ENCODE measurements around the gene ENTHD1.

Gene ENTHD1

DNA sequence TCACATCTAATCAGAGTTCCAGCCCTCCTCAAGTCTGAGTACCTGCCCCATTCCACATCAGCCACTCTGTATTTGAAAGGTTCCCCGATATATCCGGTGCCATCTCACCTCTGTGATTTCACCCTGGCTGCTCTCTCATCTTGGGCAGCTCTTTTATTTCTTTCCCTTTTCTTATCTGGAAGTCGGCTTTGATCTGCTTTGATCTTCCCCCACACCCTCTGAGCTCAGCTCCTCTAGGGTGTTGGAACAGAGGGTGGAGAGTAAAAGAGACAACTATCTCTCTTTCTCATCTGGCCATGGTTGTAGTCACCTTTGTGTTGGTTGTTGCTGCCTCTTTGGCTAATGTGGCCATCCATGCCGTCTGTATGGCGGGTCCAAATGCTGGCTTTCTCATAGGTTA is 108.3 kb downstream of the ENTHD1 start:
- TF ChIP-seq, protein P1, sequence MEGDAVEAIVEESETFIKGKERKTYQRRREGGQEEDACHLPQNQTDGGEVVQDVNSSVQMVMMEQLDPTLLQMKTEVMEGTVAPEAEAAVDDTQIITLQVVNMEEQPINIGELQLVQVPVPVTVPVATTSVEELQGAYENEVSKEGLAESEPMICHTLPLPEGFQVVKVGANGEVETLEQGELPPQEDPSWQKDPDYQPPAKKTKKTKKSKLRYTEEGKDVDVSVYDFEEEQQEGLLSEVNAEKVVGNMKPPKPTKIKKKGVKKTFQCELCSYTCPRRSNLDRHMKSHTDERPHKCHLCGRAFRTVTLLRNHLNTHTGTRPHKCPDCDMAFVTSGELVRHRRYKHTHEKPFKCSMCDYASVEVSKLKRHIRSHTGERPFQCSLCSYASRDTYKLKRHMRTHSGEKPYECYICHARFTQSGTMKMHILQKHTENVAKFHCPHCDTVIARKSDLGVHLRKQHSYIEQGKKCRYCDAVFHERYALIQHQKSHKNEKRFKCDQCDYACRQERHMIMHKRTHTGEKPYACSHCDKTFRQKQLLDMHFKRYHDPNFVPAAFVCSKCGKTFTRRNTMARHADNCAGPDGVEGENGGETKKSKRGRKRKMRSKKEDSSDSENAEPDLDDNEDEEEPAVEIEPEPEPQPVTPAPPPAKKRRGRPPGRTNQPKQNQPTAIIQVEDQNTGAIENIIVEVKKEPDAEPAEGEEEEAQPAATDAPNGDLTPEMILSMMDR (IDR thresholded peaks at IDR 0.05; ENCODE audit: low read depth, low read length): no peak
- DNase-seq (ENCODE audit: extremely low read depth, low read depth): no peak

- TF ChIP-seq, protein P1 (IDR thresholded peaks at IDR 0.05; ENCODE audit: low read depth, low read length): no peak
- no peak for DNase-seq (ENCODE audit: extremely low read depth, low read depth)
These were observed 115.7 kb downstream of the ENTHD1 start for GRCh38 chr22:39777716-39778454.

DNA sequence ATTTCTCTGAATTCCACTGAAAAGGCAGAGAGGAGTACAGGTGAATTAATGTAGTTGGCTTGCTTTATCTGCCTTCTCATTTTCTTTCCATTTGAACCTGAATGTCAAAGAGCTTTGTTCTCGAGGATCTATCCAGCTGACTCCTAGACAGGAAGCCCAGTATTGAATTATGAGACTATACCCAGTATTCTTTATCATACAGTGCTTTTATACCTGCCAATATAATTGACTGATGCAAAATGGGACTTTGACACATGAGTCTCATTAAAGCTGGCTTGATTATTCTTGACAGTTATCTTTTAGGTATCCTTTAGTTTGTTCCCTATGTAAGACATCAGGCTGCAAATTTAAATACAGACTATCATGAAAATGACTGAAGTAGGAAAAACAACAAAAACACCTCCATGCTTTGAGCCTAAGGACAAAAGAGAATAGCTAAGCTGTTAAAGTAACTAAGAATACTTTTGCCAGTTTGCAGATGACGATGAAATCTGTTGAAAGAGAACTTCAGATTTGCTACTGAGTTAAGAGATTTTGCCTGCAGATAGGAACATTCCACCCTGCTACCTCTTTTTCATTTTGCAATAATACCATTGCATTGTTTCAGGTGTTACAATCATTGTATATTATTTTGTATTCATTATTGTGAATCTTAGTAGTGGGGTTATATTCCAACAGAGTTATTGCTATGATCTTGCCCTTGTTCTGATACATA is 117.1 kb downstream of the ENTHD1 start:
- TF ChIP-seq, protein P1 (IDR thresholded peaks at IDR 0.05; ENCODE audit: low read depth, low read length): no peak

DNA sequence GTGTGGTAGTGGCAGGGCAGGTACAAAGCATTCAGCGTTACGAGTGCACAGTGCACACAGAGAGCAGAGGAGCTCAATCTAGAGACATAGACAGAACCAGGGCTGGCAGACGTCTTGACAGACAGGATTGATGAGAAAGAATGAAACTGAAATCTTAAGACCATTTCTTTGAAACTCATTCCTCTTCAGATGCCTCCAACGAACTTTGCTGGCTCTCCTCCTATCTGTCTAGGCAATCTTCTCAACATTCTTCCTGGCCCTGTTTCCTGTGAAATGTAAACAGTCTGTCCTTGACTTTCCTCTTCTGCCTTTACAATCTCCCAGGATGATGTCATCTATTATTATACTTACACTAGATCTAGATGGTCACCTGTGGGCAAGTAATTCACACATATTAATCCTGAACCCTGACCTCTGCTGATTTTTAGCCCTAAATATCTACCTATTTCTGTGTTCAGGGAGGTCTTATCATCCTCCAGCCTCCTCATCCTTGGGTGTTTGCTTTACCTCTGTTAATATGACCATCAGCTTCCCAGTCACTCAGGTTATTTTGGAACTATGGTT is 119.5 kb downstream of the ENTHD1 start:
- TF ChIP-seq, protein P1 (IDR thresholded peaks at IDR 0.05; ENCODE audit: low read depth, low read length): no peak
- DNase-seq (ENCODE audit: extremely low read depth, low read depth): no peak

More for the DNA sequence above, 117.1 kb downstream of the ENTHD1 start:
- DNase-seq (ENCODE audit: extremely low read depth, low read depth): no peak

DNA sequence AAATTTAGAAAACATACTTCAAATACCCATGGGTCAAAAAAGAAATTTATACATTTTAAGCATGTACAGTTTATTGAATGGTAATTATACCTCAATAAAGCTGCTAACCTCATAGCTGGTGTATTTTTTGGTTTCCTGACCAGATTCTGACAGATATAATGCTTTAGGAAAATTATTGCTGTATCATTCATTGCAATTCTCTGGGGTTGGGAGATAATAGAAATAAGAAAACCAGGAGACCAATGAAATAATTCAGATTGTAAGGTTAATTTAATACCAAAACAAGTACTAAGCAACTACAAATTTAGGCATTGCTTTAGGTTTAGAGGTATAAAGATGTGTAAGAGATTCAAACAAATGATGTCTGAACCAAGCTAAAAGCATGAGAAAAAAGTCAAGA is 120.1 kb downstream of the ENTHD1 start:
- TF ChIP-seq, protein P1 (IDR thresholded peaks at IDR 0.05; ENCODE audit: low read depth, low read length): no peak

DNA sequence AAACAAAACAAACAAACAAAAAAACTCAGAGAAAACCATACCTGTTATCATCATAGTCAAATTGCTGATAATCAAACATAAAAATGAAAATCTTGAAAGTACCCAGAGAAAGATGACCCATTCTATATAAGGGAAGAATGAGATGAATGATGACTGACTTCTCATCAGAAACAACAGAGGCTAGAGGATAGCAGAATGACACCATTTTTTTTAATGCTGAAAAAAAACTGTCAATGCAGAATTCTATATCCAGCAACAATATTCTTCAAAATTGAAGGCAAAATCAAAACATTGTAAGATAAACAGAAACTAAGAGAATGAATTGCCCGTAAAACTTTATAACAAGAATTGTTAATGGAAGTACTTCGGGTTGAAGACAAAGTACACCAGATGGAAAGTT is 122.1 kb downstream of the ENTHD1 start:
- TF ChIP-seq, protein P1 (IDR thresholded peaks at IDR 0.05; ENCODE audit: low read depth, low read length): no peak
- DNase-seq (ENCODE audit: extremely low read depth, low read depth): no peak

More for the DNA sequence above, 120.1 kb downstream of the ENTHD1 start:
- no peak for DNase-seq (ENCODE audit: extremely low read depth, low read depth)

DNA sequence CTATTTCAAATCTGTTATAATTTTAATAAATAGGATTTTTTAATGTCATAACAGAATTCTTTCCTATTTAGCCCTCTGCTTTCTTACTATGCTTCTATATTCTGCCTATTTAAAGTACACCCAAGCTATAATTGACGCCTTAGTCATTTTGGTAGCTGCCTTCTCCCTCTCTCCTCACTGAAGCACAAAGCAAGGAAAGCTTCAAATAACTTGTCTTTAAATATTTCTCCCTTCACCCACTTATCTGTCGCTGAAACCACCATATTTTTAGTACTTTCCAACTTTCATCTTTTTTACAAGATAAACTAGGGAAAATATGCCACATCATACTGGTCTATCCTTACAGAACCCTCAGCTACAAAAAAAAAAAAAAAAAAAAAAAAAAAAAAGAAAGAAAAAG is 127.9 kb downstream of the ENTHD1 start:
- TF ChIP-seq, protein P1 (IDR thresholded peaks at IDR 0.05; ENCODE audit: low read depth, low read length): no peak
- no peak for DNase-seq (ENCODE audit: extremely low read depth, low read depth)

Data from AG09319 (cell line).